Peyer's patch (tissue), 4 donors: ENCODE measurements around the gene RGS9BP. TPM values are rescaled to one million over a fixed set of nuclear protein-coding genes. Genes with fewer than 3 reads are reported as not detected.

ENCODE experiments used
- DNase-seq, 3 donors: peaks; one replicate each; pipeline ENCODE4 v3.0.0-alpha.2; 2017 to 2019
- H3K27ac ChIP-seq, 4 donors: fragments of 200-600 bp; sonication (generic); one replicate each; pipeline ENCODE4 v1.5.1; 2016 to 2019
- H3K27me3 ChIP-seq, 2 donors: fragments of 200-600 bp; sonication (generic); one replicate each; pipeline ENCODE4 v1.5.1; 2019
- H3K36me3 ChIP-seq, 3 donors: fragments of 200-600 bp; sonication (generic); one replicate each; pipeline ENCODE4 v1.5.1; 2016 to 2019
- H3K4me1 ChIP-seq, 4 donors: fragments of 200-600 bp; sonication (generic); one replicate each; pipeline ENCODE4 v1.5.1; 2016 to 2019
- H3K4me3 ChIP-seq, 4 donors: fragments of 200-600 bp; sonication (generic); 1 replicate in 3 of 4; 2 replicates in 1 of 4; pipeline ENCODE4 v1.5.1; 2016 to 2019; ENCODE audit warnings: mild to moderate bottlenecking in 1 of 4
- H3K9me3 ChIP-seq, 4 donors: fragments of 200-600 bp; sonication (generic); one replicate each; pipeline ENCODE4 v1.5.1; 2016 to 2019; ENCODE audit warnings: mild to moderate bottlenecking in 1 of 4
- CTCF ChIP-seq, 6 experiments: fragments of 450-650 bp in 4 of 6; fragments of 200-600 bp in 2 of 6; sonication (generic) in 1 of 6; IDR thresholded peaks; one replicate each; pipeline ENCODE4 v1.5.1; 2017 to 2019; ENCODE audit warnings: antibody characterized with exemption in 6 of 6, mild to moderate bottlenecking in 3 of 6, moderate library complexity in 1 of 6
- POLR2A ChIP-seq, 2 donors: fragments of 450-650 bp; IDR thresholded peaks; one replicate each; pipeline ENCODE4 v1.5.1; 2017; ENCODE audit warnings: antibody characterized with exemption in 2 of 2, mild to moderate bottlenecking in 2 of 2, moderate library complexity in 2 of 2
- total RNA-seq, 4 donors: library from RNA; depleted of rRNA; stranded (reverse); fragments of >200 nt; gene quantifications; one replicate each; pipeline ENCODE4 v1.1.0, GENCODE V29; 2016

The RGS9BP gene
- total RNA-seq, 4 donors from 2014 or later: 0.67 TPM; not detected in 3

- no peaks in the 10 kb centered on the region for H3K36me3 ChIP-seq
- DNase-seq: no peak
- no peak overlapping the region for H3K4me3 ChIP-seq
- no peak for TF ChIP-seq CTCF (IDR thresholded peaks at IDR 0.05)
- no peaks in the 10 kb centered on the region for H3K27me3 ChIP-seq
- H3K9me3 ChIP-seq: no peaks in the 10 kb centered on the region
- peaks cover 0 to 13% (median 2%) of the 10 kb centered on the region in 4 donors for H3K4me1 ChIP-seq
- no peak overlapping the region for H3K27ac ChIP-seq
Observed at GRCh38 chr19:32686847-32687475, 11.3 kb downstream of the RGS9BP start.

- DNase-seq: no peak
- Histone ChIP-seq H3K27ac (no peak overlapping the region), H3K9me3 (no peaks in the 10 kb centered on the region), H3K36me3 (no peaks in the 10 kb centered on the region), H3K27me3 (no peaks in the 10 kb centered on the region), H3K4me3 (no peak overlapping the region), H3K4me1 (peaks cover 3 to 16% (median 4%) of the 10 kb centered on the region in 4 donors)
- TF ChIP-seq CTCF (IDR thresholded peaks at IDR 0.05) (no peak), POLR2A (IDR thresholded peaks at IDR 0.05) (no peak)
Observed at GRCh38 chr19:32687681-32688080, 12.0 kb downstream of the RGS9BP start.

GRCh38 chr19:32688311-32688710, 12.7 kb downstream of the RGS9BP start:
- no peak overlapping the region for H3K27ac ChIP-seq
- H3K27me3 ChIP-seq: no peaks in the 10 kb centered on the region
- no peaks in the 10 kb centered on the region for H3K9me3 ChIP-seq
- no peak for DNase-seq
- no peak overlapping the region for H3K4me3 ChIP-seq
- no peaks in the 10 kb centered on the region for H3K36me3 ChIP-seq
- TF ChIP-seq CTCF (IDR thresholded peaks at IDR 0.05) (no peak), POLR2A (IDR thresholded peaks at IDR 0.05) (no peak)
- H3K4me1 ChIP-seq: peaks cover 4 to 22% (median 7%) of the 10 kb centered on the region in 4 donors

GRCh38 chr19:32691291-32691951, 15.8 kb downstream of the RGS9BP start, which contains the start of gene NUDT19:
NUDT19 (plus strand) TSS chr19:32691821; CDS start chr19:32691961, 140 bp downstream.
- no peaks in the 10 kb centered on the region for H3K9me3 ChIP-seq
- H3K27ac ChIP-seq: peak within 1 kb of the TSS; percentile 67 to 90 (median 87)
- peaks cover 0 to 5% (median 0%) of the 10 kb centered on the region in 3 donors for H3K36me3 ChIP-seq
- H3K4me3 ChIP-seq: peak within 1 kb of the TSS; percentile 56 to 90 (median 81)
- no peaks in the 10 kb centered on the region for H3K27me3 ChIP-seq
- no peak for TF ChIP-seq CTCF (IDR thresholded peaks at IDR 0.05)
- peak; percentile 74 to 79 for TF ChIP-seq POLR2A (IDR thresholded peaks at IDR 0.05)
- peak; percentile 80 to 94 (median 91) for DNase-seq
- H3K4me1 ChIP-seq: peaks cover 4 to 45% (median 9%) of the 10 kb centered on the region in 4 donors

GRCh38 chr19:32691952-32692726, 16.5 kb downstream of the RGS9BP start:
- Histone ChIP-seq H3K4me3 (peak overlapping the region; percentile 56 to 90 (median 81)), H3K36me3 (peaks cover 0 to 5% (median 0%) of the 10 kb centered on the region in 3 donors), H3K9me3 (no peaks in the 10 kb centered on the region), H3K4me1 (peaks cover 4 to 49% (median 9%) of the 10 kb centered on the region in 4 donors), H3K27me3 (no peaks in the 10 kb centered on the region), H3K27ac (peak overlapping the region; percentile 67 to 90 (median 87))
- TF ChIP-seq POLR2A (IDR thresholded peaks at IDR 0.05): no peak
- TF ChIP-seq CTCF (IDR thresholded peaks at IDR 0.05): no peak
- DNase-seq: peak; percentile 47 to 78 (median 74)
